ENCODE measurements around the gene PTPN1. TPM values are rescaled to one million over a fixed set of nuclear protein-coding genes. Genes with fewer than 3 reads are reported as not detected.

PTPN1 gene
- total and polyA plus RNA-seq, 10 of the 15 experiments (the other 5 are each of a cell fraction or from before 2014, with no cell fraction given) = 15.9 to 74.7 (median 43.9) TPM

DNA sequence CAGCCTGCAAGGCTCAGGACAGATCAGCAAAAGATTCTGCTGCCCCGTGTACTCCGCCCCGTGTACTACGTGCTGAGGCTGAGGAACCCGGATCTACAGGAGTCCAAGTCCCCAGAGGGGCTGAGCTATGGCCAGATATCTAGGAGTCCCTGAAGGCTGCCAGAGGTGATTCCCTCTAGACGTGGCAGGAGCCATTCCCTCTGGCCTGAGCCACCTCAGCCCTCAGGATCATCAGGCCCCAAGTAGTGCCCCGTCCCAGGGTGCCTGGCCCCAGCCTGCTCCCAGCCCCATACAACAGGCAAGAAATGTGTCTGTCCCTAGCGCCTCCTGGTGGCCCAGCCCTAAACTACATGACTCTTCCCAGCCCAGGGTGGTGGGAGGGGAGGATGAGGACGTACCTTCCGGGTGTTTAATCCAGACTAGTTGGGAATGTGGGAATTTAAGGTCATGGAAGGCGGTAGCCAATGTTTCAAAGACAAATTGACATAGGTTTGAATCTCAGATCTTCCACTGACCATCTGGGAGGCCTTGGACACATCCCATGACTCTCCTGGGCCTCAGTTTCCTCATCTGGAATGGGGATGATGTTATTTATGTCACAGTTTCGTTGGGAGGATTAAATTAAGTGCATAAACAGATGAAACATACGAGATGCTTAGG, 49.4 kb upstream of the PTPN1 start (continued):
- TF ChIP-seq NRF1 (conservative IDR thresholded peaks at IDR 0.05; ENCODE audit: low read depth, low read length) (no peak), ESRRA (IDR thresholded peaks at IDR 0.05; ENCODE audit: low read length) (no peak), BCL11A (IDR thresholded peaks at IDR 0.05; ENCODE audit: low read depth, low read length) (no peak), DPF2 (IDR thresholded peaks at IDR 0.05) (no peak), MXI1 (IDR thresholded peaks at IDR 0.05; ENCODE audit: low read depth, low read length) (no peak), KAT2A (conservative IDR thresholded peaks at IDR 0.05; ENCODE audit: control insufficient read depth, low read depth, low read length) (no peak), IKZF2 (IDR thresholded peaks at IDR 0.05) (peak; percentile 36 to 54; a peak in 2 of 4 replicates), EP300 (IDR thresholded peaks at IDR 0.05; ENCODE audit: borderline replicate concordance in 1 of 2, control insufficient read depth in 1 of 2, low read depth in 2 of 2, low read length in 2 of 2) (no peak), SMC3 (IDR thresholded peaks at IDR 0.05; ENCODE audit: borderline replicate concordance, low read length) (peak; percentile 91), HCFC1 (IDR thresholded peaks at IDR 0.05; ENCODE audit: low read length) (no peak), RELA (IDR thresholded peaks at IDR 0.05; ENCODE audit: borderline replicate concordance, partially characterized antibody) (no peak)
- TF ChIP-seq, protein P1, sequence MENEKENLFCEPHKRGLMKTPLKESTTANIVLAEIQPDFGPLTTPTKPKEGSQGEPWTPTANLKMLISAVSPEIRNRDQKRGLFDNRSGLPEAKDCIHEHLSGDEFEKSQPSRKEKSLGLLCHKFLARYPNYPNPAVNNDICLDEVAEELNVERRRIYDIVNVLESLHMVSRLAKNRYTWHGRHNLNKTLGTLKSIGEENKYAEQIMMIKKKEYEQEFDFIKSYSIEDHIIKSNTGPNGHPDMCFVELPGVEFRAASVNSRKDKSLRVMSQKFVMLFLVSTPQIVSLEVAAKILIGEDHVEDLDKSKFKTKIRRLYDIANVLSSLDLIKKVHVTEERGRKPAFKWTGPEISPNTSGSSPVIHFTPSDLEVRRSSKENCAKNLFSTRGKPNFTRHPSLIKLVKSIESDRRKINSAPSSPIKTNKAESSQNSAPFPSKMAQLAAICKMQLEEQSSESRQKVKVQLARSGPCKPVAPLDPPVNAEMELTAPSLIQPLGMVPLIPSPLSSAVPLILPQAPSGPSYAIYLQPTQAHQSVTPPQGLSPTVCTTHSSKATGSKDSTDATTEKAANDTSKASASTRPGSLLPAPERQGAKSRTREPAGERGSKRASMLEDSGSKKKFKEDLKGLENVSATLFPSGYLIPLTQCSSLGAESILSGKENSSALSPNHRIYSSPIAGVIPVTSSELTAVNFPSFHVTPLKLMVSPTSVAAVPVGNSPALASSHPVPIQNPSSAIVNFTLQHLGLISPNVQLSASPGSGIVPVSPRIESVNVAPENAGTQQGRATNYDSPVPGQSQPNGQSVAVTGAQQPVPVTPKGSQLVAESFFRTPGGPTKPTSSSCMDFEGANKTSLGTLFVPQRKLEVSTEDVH (IDR thresholded peaks at IDR 0.05; ENCODE audit: low read depth, partially characterized antibody) = no peak
- TF ChIP-seq, protein P2, sequence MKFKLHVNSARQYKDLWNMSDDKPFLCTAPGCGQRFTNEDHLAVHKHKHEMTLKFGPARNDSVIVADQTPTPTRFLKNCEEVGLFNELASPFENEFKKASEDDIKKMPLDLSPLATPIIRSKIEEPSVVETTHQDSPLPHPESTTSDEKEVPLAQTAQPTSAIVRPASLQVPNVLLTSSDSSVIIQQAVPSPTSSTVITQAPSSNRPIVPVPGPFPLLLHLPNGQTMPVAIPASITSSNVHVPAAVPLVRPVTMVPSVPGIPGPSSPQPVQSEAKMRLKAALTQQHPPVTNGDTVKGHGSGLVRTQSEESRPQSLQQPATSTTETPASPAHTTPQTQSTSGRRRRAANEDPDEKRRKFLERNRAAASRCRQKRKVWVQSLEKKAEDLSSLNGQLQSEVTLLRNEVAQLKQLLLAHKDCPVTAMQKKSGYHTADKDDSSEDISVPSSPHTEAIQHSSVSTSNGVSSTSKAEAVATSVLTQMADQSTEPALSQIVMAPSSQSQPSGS (IDR thresholded peaks at IDR 0.05; ENCODE audit: low read length) = no peak
- TF ChIP-seq, protein P3, sequence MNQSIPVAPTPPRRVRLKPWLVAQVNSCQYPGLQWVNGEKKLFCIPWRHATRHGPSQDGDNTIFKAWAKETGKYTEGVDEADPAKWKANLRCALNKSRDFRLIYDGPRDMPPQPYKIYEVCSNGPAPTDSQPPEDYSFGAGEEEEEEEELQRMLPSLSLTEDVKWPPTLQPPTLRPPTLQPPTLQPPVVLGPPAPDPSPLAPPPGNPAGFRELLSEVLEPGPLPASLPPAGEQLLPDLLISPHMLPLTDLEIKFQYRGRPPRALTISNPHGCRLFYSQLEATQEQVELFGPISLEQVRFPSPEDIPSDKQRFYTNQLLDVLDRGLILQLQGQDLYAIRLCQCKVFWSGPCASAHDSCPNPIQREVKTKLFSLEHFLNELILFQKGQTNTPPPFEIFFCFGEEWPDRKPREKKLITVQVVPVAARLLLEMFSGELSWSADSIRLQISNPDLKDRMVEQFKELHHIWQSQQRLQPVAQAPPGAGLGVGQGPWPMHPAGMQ (IDR thresholded peaks at IDR 0.05; ENCODE audit: borderline replicate concordance) = no peak
- TF ChIP-seq, protein P4, sequence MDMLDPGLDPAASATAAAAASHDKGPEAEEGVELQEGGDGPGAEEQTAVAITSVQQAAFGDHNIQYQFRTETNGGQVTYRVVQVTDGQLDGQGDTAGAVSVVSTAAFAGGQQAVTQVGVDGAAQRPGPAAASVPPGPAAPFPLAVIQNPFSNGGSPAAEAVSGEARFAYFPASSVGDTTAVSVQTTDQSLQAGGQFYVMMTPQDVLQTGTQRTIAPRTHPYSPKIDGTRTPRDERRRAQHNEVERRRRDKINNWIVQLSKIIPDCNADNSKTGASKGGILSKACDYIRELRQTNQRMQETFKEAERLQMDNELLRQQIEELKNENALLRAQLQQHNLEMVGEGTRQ (IDR thresholded peaks at IDR 0.05; ENCODE audit: borderline replicate concordance, low read depth, low read length) = no peak
- TF ChIP-seq, protein P5, sequence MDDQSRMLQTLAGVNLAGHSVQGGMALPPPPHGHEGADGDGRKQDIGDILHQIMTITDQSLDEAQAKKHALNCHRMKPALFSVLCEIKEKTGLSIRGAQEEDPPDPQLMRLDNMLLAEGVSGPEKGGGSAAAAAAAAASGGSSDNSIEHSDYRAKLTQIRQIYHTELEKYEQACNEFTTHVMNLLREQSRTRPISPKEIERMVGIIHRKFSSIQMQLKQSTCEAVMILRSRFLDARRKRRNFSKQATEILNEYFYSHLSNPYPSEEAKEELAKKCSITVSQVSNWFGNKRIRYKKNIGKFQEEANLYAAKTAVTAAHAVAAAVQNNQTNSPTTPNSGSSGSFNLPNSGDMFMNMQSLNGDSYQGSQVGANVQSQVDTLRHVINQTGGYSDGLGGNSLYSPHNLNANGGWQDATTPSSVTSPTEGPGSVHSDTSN (IDR thresholded peaks at IDR 0.05; ENCODE audit: insufficient replicate concordance, low read depth, low read length) = no peak
- TF ChIP-seq, protein P6, sequence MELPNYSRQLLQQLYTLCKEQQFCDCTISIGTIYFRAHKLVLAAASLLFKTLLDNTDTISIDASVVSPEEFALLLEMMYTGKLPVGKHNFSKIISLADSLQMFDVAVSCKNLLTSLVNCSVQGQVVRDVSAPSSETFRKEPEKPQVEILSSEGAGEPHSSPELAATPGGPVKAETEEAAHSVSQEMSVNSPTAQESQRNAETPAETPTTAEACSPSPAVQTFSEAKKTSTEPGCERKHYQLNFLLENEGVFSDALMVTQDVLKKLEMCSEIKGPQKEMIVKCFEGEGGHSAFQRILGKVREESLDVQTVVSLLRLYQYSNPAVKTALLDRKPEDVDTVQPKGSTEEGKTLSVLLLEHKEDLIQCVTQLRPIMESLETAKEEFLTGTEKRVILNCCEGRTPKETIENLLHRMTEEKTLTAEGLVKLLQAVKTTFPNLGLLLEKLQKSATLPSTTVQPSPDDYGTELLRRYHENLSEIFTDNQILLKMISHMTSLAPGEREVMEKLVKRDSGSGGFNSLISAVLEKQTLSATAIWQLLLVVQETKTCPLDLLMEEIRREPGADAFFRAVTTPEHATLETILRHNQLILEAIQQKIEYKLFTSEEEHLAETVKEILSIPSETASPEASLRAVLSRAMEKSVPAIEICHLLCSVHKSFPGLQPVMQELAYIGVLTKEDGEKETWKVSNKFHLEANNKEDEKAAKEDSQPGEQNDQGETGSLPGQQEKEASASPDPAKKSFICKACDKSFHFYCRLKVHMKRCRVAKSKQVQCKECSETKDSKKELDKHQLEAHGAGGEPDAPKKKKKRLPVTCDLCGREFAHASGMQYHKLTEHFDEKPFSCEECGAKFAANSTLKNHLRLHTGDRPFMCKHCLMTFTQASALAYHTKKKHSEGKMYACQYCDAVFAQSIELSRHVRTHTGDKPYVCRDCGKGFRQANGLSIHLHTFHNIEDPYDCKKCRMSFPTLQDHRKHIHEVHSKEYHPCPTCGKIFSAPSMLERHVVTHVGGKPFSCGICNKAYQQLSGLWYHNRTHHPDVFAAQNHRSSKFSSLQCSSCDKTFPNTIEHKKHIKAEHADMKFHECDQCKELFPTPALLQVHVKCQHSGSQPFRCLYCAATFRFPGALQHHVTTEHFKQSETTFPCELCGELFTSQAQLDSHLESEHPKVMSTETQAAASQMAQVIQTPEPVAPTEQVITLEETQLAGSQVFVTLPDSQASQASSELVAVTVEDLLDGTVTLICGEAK (IDR thresholded peaks at IDR 0.05; ENCODE audit: borderline replicate concordance) = no peak

Measured in GM12878 (cell line).